Measurements from ENCODE around the gene ZNF407. TPM values are rescaled to one million over a fixed set of nuclear protein-coding genes. Genes with fewer than 3 reads are reported as not detected.

ZNF407 gene
- total RNA-seq, 1 donor from 2014 or later, result 24.9 TPM

GRCh38 chr18:74982946-74983635, 385.4 kb downstream of the ZNF407 start:
- no peak for TF ChIP-seq CTCF (IDR thresholded peaks at IDR 0.05; ENCODE audit: unreplicated experiment)
- no peak for DNase-seq (ENCODE audit: low spot score in 2 of 2, unreplicated experiment in 2 of 2)
- Mint-ChIP-seq H3K36me3 (no peaks in the 10 kb centered on the region), H3K27me3 (ENCODE audit: low read depth) (no peaks in the 10 kb centered on the region), H3K4me3 (no peak overlapping the region), H3K4me1 (no peaks in the 10 kb centered on the region), H3K9me3 (no peaks in the 10 kb centered on the region), H3K27ac (no peak overlapping the region)

GRCh38 chr18:74989134-74989533, 391.5 kb downstream of the ZNF407 start:
- no peak for TF ChIP-seq CTCF (IDR thresholded peaks at IDR 0.05; ENCODE audit: unreplicated experiment)
- H3K27me3 Mint-ChIP-seq (ENCODE audit: low read depth), result no peaks in the 10 kb centered on the region

GRCh38 chr18:74990563-74991081, 393.0 kb downstream of the ZNF407 start:
- Mint-ChIP-seq H3K4me1 (peaks cover 20% of the 10 kb centered on the region), H3K9me3 (no peaks in the 10 kb centered on the region), H3K36me3 (no peaks in the 10 kb centered on the region), H3K27ac (peak overlapping the region; percentile 25), H3K27me3 (ENCODE audit: low read depth) (no peaks in the 10 kb centered on the region), H3K4me3 (no peak overlapping the region)
- no peak for TF ChIP-seq CTCF (IDR thresholded peaks at IDR 0.05; ENCODE audit: unreplicated experiment)
- DNase-seq (ENCODE audit: low spot score in 2 of 2, unreplicated experiment in 2 of 2), result no peak

More at GRCh38 chr18:74989134-74989533, 391.5 kb downstream of the ZNF407 start:
- H3K4me1 Mint-ChIP-seq, result peaks cover 14% of the 10 kb centered on the region
- no peaks in the 10 kb centered on the region for H3K9me3 Mint-ChIP-seq
- H3K36me3 Mint-ChIP-seq, result no peaks in the 10 kb centered on the region
- H3K4me3 Mint-ChIP-seq, result no peak overlapping the region
- no peak for DNase-seq (ENCODE audit: low spot score in 2 of 2, unreplicated experiment in 2 of 2)
- H3K27ac Mint-ChIP-seq, result no peak overlapping the region

- no peak for TF ChIP-seq CTCF (IDR thresholded peaks at IDR 0.05; ENCODE audit: unreplicated experiment)
- Mint-ChIP-seq H3K27me3 (ENCODE audit: low read depth) (no peaks in the 10 kb centered on the region), H3K27ac (no peak overlapping the region), H3K4me3 (no peak overlapping the region), H3K9me3 (no peaks in the 10 kb centered on the region), H3K36me3 (peaks cover 3% of the 10 kb centered on the region), H3K4me1 (peaks cover 21% of the 10 kb centered on the region)
- DNase-seq (ENCODE audit: low spot score in 2 of 2, unreplicated experiment in 2 of 2), result no peak
These were observed 397.1 kb downstream of the ZNF407 start for GRCh38 chr18:74994502-74995418.

- Mint-ChIP-seq H3K4me3 (no peak overlapping the region), H3K9me3 (no peaks in the 10 kb centered on the region), H3K27ac (peak overlapping the region; percentile 55), H3K4me1 (peaks cover 15% of the 10 kb centered on the region), H3K36me3 (peaks cover 3% of the 10 kb centered on the region), H3K27me3 (ENCODE audit: low read depth) (no peaks in the 10 kb centered on the region)
- TF ChIP-seq CTCF (IDR thresholded peaks at IDR 0.05; ENCODE audit: unreplicated experiment), result no peak
- DNase-seq (ENCODE audit: low spot score in 2 of 2, unreplicated experiment in 2 of 2), result no peak
These were observed 397.7 kb downstream of the ZNF407 start for GRCh38 chr18:74995419-74995736.

All from mesothelial cell of epicardium (in vitro differentiated cells).